Keratinocyte (primary cell): ENCODE data around the gene CACNA2D4. TPM values are rescaled to one million over a fixed set of nuclear protein-coding genes. Genes with fewer than 3 reads are reported as not detected.

Experiments used
- DNase-seq: peaks from one replicate; pipeline ENCODE4 v3.0.0-alpha.2; 2011; ENCODE audit warnings: low read depth, missing footprints, low spot score
- FAIRE-seq: peaks from 2 replicates; lab custom pipeline; 2011; peaks lifted over from hg19 to GRCh38; lab: Jason Lieb, UNC
- H2AFZ ChIP-seq: 2 replicates; pipeline ENCODE4 v1.6.0; 2012; ENCODE audit warnings: low read length, control low read depth, inconsistent platforms; ENCODE audit not compliant: control insufficient read depth
- H3K27ac ChIP-seq: 2 replicates; pipeline ENCODE4 v1.5.1; 2011; ENCODE audit warnings: low read length; ENCODE audit not compliant: control insufficient read depth, insufficient read depth
- H3K27me3 ChIP-seq: 3 replicates; pipeline ENCODE4 v1.6.0; 2011; ENCODE audit warnings: low read length; ENCODE audit not compliant: control insufficient read depth, insufficient read depth; ENCODE audit errors: extremely low read depth
- H3K36me3 ChIP-seq, 2 experiments: 2 replicates in 1 of 2; 3 replicates in 1 of 2; pipeline ENCODE4 v1.5.1; 2011; ENCODE audit warnings: low read length in 2 of 2, mild to moderate bottlenecking in 1 of 2; ENCODE audit not compliant: control insufficient read depth in 2 of 2, insufficient read depth in 2 of 2; ENCODE audit errors: extremely low read depth in 1 of 2
- H3K4me1 ChIP-seq: 3 replicates; pipeline ENCODE4 v1.5.1; 2011; ENCODE audit warnings: low read length; ENCODE audit not compliant: control insufficient read depth, insufficient read depth; ENCODE audit errors: extremely low read depth
- H3K4me2 ChIP-seq: 3 replicates; pipeline ENCODE4 v1.6.0; 2011; ENCODE audit warnings: low read depth, low read length; ENCODE audit not compliant: control insufficient read depth, insufficient read depth; ENCODE audit errors: extremely low read depth
- H3K4me3 ChIP-seq, 3 experiments: fragments of 200-600 bp in 1 of 3; sonication (generic) in 1 of 3; 2 replicates in 2 of 3; 3 replicates in 1 of 3; pipeline ENCODE4 v1.5.1; 2011 to 2016; ENCODE audit warnings: low read length in 3 of 3, mild to moderate bottlenecking in 3 of 3, control low read depth in 2 of 3, inconsistent platforms in 1 of 3, low read depth in 1 of 3, mixed read lengths in 1 of 3, mixed run types in 1 of 3, moderate library complexity in 1 of 3; ENCODE audit not compliant: control insufficient read depth in 2 of 3, insufficient read depth in 2 of 3; ENCODE audit errors: extremely low read depth in 1 of 3
- H3K79me2 ChIP-seq: 2 replicates; pipeline ENCODE4 v1.6.0; 2012; ENCODE audit warnings: low read length; ENCODE audit not compliant: control insufficient read depth, insufficient read depth
- H3K9ac ChIP-seq: 3 replicates; pipeline ENCODE4 v1.6.0; 2011; ENCODE audit warnings: low read length; ENCODE audit not compliant: control insufficient read depth, insufficient read depth; ENCODE audit errors: extremely low read depth
- H3K9me1 ChIP-seq: 3 replicates; pipeline ENCODE4 v1.6.0; 2011; ENCODE audit warnings: low read length; ENCODE audit not compliant: control insufficient read depth, insufficient read depth; ENCODE audit errors: extremely low read depth
- H3K9me3 ChIP-seq: 2 replicates; pipeline ENCODE4 v1.5.1; 2012; ENCODE audit warnings: low read depth, low read length; ENCODE audit not compliant: control insufficient read depth
- H4K20me1 ChIP-seq: 3 replicates; pipeline ENCODE4 v1.6.0; 2011; ENCODE audit warnings: low read length; ENCODE audit not compliant: control insufficient read depth, insufficient read depth; ENCODE audit errors: extremely low read depth
- EZH2 ChIP-seq: IDR thresholded peaks from one replicate; pipeline ENCODE4 v1.6.1; 2012; ENCODE audit warnings: inconsistent platforms, mild to moderate bottlenecking, low read length, moderate library complexity
- dilution Hi-C: fragments of 300-500 bp; cut with MboI; formaldehyde crosslinking; loops from one replicate; pipeline ENCODE4 v1.7.0; 2020; ENCODE audit warnings: low sequenced_read_pairs; ENCODE audit not compliant: extremely low pct_ligation_motif_present
- polyA plus RNA-seq, 5 experiments: library from polyadenylated mRNA; depleted of rRNA in 3 of 5; stranded (reverse) in 3 of 5; stranded (forward) in 1 of 5; unstranded in 1 of 5; fragments of >200 nt; gene quantifications; 1 replicate in 1 of 5; 2 replicates in 3 of 5; 3 replicates in 1 of 5; pipeline versions ENCODE4 v1.2.1 to v1.2.3, GENCODE V29; 2011 to 2012; ENCODE audit warnings: missing spikeins in 2 of 5, low read depth in 1 of 5, low replicate concordance in 1 of 5
- TF ChIP-seq, protein P1 (sequence below), 3 experiments: IDR thresholded peaks in 1 of 3; conservative IDR thresholded peaks in 1 of 3; optimal IDR thresholded peaks in 1 of 3; 2 replicates in 2 of 3; 3 replicates in 1 of 3; pipeline versions ENCODE3 to v1.5.1; 2011; ENCODE audit warnings: low read length in 3 of 3, mild to moderate bottlenecking in 3 of 3, moderate library complexity in 2 of 3, control low read depth in 1 of 3, inconsistent platforms in 1 of 3; ENCODE audit not compliant: insufficient read depth in 2 of 3; ENCODE audit errors: extremely low read depth in 1 of 3

Gene CACNA2D4
- polyA plus RNA-seq, 1 donor (not counting 4 experiments of a cell fraction or from before 2014, with no cell fraction given) = 0.09 TPM

- dilution Hi-C loops = no loop called here
- peaks cover 31% of the 10 kb centered on the region for H3K27me3 ChIP-seq
- DNase-seq = no peak
Observed at GRCh38 chr12:1848146-1848545, 70.3 kb downstream of the CACNA2D4 start.

GRCh38 chr12:1847411-1847810 lies 71.0 kb downstream of the CACNA2D4 start:
- DNase-seq (no peak), FAIRE-seq (no peak)
- dilution Hi-C loops = no loop called here
- no peak for TF ChIP-seq EZH2
- TF ChIP-seq, protein P1, sequence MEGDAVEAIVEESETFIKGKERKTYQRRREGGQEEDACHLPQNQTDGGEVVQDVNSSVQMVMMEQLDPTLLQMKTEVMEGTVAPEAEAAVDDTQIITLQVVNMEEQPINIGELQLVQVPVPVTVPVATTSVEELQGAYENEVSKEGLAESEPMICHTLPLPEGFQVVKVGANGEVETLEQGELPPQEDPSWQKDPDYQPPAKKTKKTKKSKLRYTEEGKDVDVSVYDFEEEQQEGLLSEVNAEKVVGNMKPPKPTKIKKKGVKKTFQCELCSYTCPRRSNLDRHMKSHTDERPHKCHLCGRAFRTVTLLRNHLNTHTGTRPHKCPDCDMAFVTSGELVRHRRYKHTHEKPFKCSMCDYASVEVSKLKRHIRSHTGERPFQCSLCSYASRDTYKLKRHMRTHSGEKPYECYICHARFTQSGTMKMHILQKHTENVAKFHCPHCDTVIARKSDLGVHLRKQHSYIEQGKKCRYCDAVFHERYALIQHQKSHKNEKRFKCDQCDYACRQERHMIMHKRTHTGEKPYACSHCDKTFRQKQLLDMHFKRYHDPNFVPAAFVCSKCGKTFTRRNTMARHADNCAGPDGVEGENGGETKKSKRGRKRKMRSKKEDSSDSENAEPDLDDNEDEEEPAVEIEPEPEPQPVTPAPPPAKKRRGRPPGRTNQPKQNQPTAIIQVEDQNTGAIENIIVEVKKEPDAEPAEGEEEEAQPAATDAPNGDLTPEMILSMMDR (optimal IDR thresholded peaks at IDR 0.05 in 1 of 3, IDR thresholded peaks at IDR 0.05 in 1 of 3, conservative IDR thresholded peaks at IDR 0.05 in 1 of 3; ENCODE audit: extremely low read depth in 1 of 3, insufficient read depth in 2 of 3, low read length in 3 of 3) = no peak
- Histone ChIP-seq H3K9me3 (no peaks in the 10 kb centered on the region), H3K4me2 (no peak overlapping the region), H3K36me3 (no peaks in the 10 kb centered on the region), H3K9ac (no peak overlapping the region), H3K4me1 (no peaks in the 10 kb centered on the region), H3K79me2 (no peaks in the 10 kb centered on the region), H2AFZ (no peak overlapping the region), H3K9me1 (no peaks in the 10 kb centered on the region), H3K27me3 (peaks cover 35% of the 10 kb centered on the region), H3K27ac (no peak overlapping the region), H3K4me3 (no peak overlapping the region), H4K20me1 (no peaks in the 10 kb centered on the region)

More at GRCh38 chr12:1848146-1848545, 70.3 kb downstream of the CACNA2D4 start:
- Histone ChIP-seq H3K4me3 (no peak overlapping the region), H3K79me2 (no peaks in the 10 kb centered on the region), H4K20me1 (no peaks in the 10 kb centered on the region), H3K4me2 (no peak overlapping the region), H3K27ac (no peak overlapping the region), H3K9me1 (no peaks in the 10 kb centered on the region), H3K9me3 (no peaks in the 10 kb centered on the region), H3K36me3 (no peaks in the 10 kb centered on the region), H2AFZ (no peak overlapping the region), H3K9ac (no peak overlapping the region), H3K4me1 (no peaks in the 10 kb centered on the region)
- no peak for FAIRE-seq
- TF ChIP-seq, protein P1 (optimal IDR thresholded peaks at IDR 0.05 in 1 of 3, IDR thresholded peaks at IDR 0.05 in 1 of 3, conservative IDR thresholded peaks at IDR 0.05 in 1 of 3; ENCODE audit: extremely low read depth in 1 of 3, insufficient read depth in 2 of 3, low read length in 3 of 3) = no peak
- no peak for TF ChIP-seq EZH2
